Prostate gland (tissue), 2 donors: ENCODE data around the gene ZNF512B. TPM values are rescaled to one million over a fixed set of nuclear protein-coding genes. Genes with fewer than 3 reads are reported as not detected.
"Not testable (repeated sequence)": the region's sequence is repeated elsewhere in the genome, so short reads cannot be mapped to it uniquely, and the experiment has no call there.

Source experiments
- DNase-seq: peaks from one replicate; pipeline ENCODE4 v3.0.0-alpha.2; 2019; ENCODE audit warnings: low spot score
- H3K27ac ChIP-seq, 2 donors: fragments of 200-600 bp; sonication (generic); 2 replicates each; pipeline ENCODE4 v1.5.1; 2017 to 2019
- H3K27me3 ChIP-seq: fragments of 200-600 bp; sonication (generic); replicated peaks from 2 replicates; pipeline ENCODE4 v1.5.1; 2019; ENCODE audit not compliant: insufficient read depth
- H3K36me3 ChIP-seq, 2 donors: fragments of 200-600 bp; sonication (generic); 1 replicate in 1 of 2; 2 replicates in 1 of 2; pipeline versions ENCODE4 v1.5.1 to v1.8.1; 2017 to 2019
- H3K4me1 ChIP-seq: fragments of 200-600 bp; sonication (generic); replicated peaks from 2 replicates; pipeline ENCODE4 v1.5.1; 2019
- H3K4me3 ChIP-seq, 2 donors: fragments of 200-600 bp; sonication (generic); 2 replicates each; pipeline ENCODE4 v1.5.1; 2017 to 2019
- H3K9me3 ChIP-seq: fragments of 200-600 bp; sonication (generic); 2 replicates; pipeline ENCODE4 v1.5.1; 2017
- CTCF ChIP-seq, 4 experiments: fragments of 200-600 bp in 2 of 4; fragments of 450-650 bp in 2 of 4; sonication (generic) in 2 of 4; IDR thresholded peaks; 1 replicate in 3 of 4; 2 replicates in 1 of 4; pipeline ENCODE4 v1.5.1; 2016 to 2019; ENCODE audit warnings: antibody characterized with exemption in 4 of 4, mild to moderate bottlenecking in 2 of 4, moderate library complexity in 2 of 4
- POLR2A ChIP-seq: fragments of 450-650 bp; IDR thresholded peaks from one replicate; pipeline ENCODE4 v1.6.1; 2016; ENCODE audit warnings: antibody characterized with exemption, mild to moderate bottlenecking
- POLR2AphosphoS5 ChIP-seq: sonication (generic); formaldehyde crosslinking; IDR thresholded peaks from one replicate; pipeline ENCODE4 v1.6.1; 2017; ENCODE audit warnings: antibody characterized with exemption
- WGBS: methylation state at CpG from one replicate; pipeline ENCODE4 v1.1.5; 2018; 5-methylcytosine and 5-hydroxymethylcytosine counted together
- intact Hi-C: fragments of 100-400 bp; cut with DNase I; formaldehyde crosslinking; loops from one replicate; pipeline ENCODE4 v1.14.2; 2022
- total RNA-seq, 2 donors: library from RNA; depleted of rRNA; stranded (reverse); fragments of >200 nt; gene quantifications; one replicate each; pipeline ENCODE4 v1.1.0, GENCODE V29; 2016

ZNF512B gene
- total RNA-seq, result 10 to 100 TPM; 12.2 to 24.6 TPM

GRCh38 chr20:63969838-63970713 is at the start of gene ZNF512B:
Gene ZNF512B (minus strand): TSS chr20:63969930. CDS start chr20:63967950, 1,980 bp downstream.
- TF ChIP-seq CTCF (IDR thresholded peaks at IDR 0.05) (no peak), POLR2AphosphoS5 (peak; percentile 20)
- Histone ChIP-seq H3K9me3 (no peaks in the 10 kb centered on the region), H3K27me3 (no peaks in the 10 kb centered on the region), H3K36me3 (no peaks in the 10 kb centered on the region), H3K27ac (peak within 1 kb of the TSS; percentile 57 to 63), H3K4me1 (peaks cover 23% of the 10 kb centered on the region), H3K4me3 (peak within 1 kb of the TSS; percentile 53 to 79)
- 4% methylated on average over 50 of the region's 73 CpGs for WGBS
- DNase-seq, result peak; percentile 57
- intact Hi-C loops, result loop anchor here (5.0 to 10.0 kb wide), 6 partner anchors 63 to 433 kb away; partner anchors contain the start of genes GMEB2 and PTK6

GRCh38 chr20:64015635-64016034 is 45.9 kb upstream of the ZNF512B start:
- 71% methylated on average over 2 of the region's 2 CpGs for WGBS

GRCh38 chr20:64012385-64013154 is 42.8 kb upstream of the ZNF512B start:
- H3K27me3 ChIP-seq, DNase-seq, H3K4me1 ChIP-seq, intact Hi-C loops, H3K9me3 ChIP-seq, H3K27ac ChIP-seq, H3K4me3 ChIP-seq: not testable (repeated sequence)
- 95% methylated on average over 11 of the region's 20 CpGs for WGBS
- H3K36me3 ChIP-seq, result peaks cover 5 to 18% of the 10 kb centered on the region in 2 donors

More at GRCh38 chr20:64015635-64016034, 45.9 kb upstream of the ZNF512B start:
- no peak overlapping the region for H3K27ac ChIP-seq
- no peak for DNase-seq
- H3K36me3 ChIP-seq, result peaks cover 6 to 41% of the 10 kb centered on the region in 2 donors
- no peaks in the 10 kb centered on the region for H3K4me1 ChIP-seq
- TF ChIP-seq POLR2AphosphoS5 (no peak), CTCF (IDR thresholded peaks at IDR 0.05) (no peak), POLR2A (no peak)
- no peak overlapping the region for H3K4me3 ChIP-seq
- intact Hi-C loops, result no loop called here
- no peaks in the 10 kb centered on the region for H3K9me3 ChIP-seq
- no peaks in the 10 kb centered on the region for H3K27me3 ChIP-seq

- Histone ChIP-seq H3K27ac (no peak overlapping the region), H3K27me3 (no peaks in the 10 kb centered on the region), H3K36me3 (peaks cover 5 to 10% of the 10 kb centered on the region in 2 donors), H3K9me3 (no peaks in the 10 kb centered on the region), H3K4me1 (no peaks in the 10 kb centered on the region), H3K4me3 (no peak overlapping the region)
- no peak for DNase-seq
- no peak for TF ChIP-seq POLR2AphosphoS5
- TF ChIP-seq CTCF (IDR thresholded peaks at IDR 0.05), result no peak
- no peak for TF ChIP-seq POLR2A
- intact Hi-C loops, result no loop called here
- 96% methylated on average over 16 of the region's 16 CpGs for WGBS
Measured at GRCh38 chr20:64011366-64011779, 41.6 kb upstream of the ZNF512B start.

- Histone ChIP-seq H3K9me3 (no peaks in the 10 kb centered on the region), H3K4me3 (no peak overlapping the region), H3K4me1 (no peaks in the 10 kb centered on the region), H3K36me3 (peaks cover 5 to 10% of the 10 kb centered on the region in 2 donors), H3K27me3 (no peaks in the 10 kb centered on the region), H3K27ac (no peak overlapping the region)
- TF ChIP-seq CTCF (IDR thresholded peaks at IDR 0.05), result no peak
- 74% methylated on average over 8 of the region's 8 CpGs for WGBS
- no peak for DNase-seq
- intact Hi-C loops, result no loop called here
Measured at GRCh38 chr20:64010711-64011237, 41.0 kb upstream of the ZNF512B start.
